Measurements from ENCODE around the gene ALPL.
"Not testable (repeated sequence)": the region's sequence is repeated elsewhere in the genome, so short reads cannot be mapped to it uniquely, and the experiment has no call there.

ALPL gene

GRCh38 chr1:21508580-21509350 is 458 bp upstream of the ALPL start:
- DNase-seq = peak; percentile 43

DNA sequence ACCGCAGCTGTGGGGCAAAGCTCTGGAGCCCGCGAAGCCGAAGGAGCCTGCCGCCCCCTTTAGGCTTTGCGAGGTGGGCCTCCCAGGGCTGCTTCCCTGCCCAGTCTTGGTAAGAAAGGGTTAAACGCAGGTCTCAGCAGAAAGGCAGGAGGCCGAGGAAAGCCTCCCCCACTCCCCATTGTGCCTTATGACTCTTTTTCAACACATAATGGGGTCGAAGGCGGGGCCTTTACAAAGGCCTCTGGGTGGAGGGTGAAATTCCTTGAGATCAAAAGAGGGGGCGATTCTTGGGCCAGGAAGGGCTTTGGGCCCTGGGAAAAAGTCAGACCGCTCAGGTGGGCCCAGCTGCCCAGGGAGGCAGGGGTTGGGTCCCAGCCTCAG is 880 bp downstream of the ALPL start:
- no peak for DNase-seq

- no peak for DNase-seq
Measured at GRCh38 chr1:21510885-21511578, 1.8 kb downstream of the ALPL start.

DNA sequence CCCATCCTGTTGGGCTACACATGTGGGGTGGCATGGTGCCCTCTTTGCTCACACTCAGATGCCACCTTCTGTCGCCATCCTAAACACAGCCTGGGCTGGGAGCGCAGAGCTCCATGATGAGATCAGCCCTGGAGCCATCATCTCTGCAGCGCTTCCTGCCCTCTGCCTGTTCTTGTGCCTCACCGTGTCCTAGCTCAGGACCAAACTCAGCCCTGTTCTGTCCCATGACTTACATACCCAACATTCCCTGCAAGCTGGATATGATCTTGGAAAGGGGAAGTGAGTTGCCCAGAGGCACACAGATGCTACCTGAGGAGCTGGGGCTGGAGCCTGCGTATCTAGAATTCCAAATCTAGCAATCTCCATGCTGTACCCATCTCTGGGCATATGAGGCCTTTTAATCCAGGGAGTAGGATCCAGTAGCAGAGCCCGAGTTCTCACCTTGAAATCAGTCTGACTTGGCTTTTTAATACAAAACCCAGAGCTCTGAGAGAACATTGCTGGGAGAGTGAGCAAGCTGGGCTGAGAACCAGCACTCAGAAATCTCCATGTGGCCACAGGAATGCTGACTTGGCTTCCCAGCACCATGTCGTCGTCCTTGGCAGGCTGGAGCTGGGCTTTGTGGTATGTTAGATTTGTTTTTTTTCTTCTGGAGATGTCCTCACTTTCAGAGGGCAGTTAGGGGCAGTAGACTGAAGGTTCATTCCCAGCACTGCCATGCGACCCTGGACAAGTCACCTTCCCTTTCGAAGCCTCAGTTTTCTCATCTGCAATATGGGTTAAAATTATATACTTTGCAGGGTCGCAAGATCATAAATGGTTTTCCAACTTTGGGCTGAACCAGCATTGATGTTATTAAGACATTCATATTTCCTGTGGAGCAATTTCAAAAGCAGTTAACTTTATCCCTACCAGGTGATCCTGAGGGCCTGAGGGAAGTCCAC is 2.6 kb downstream of the ALPL start:
- no peak for DNase-seq

DNA sequence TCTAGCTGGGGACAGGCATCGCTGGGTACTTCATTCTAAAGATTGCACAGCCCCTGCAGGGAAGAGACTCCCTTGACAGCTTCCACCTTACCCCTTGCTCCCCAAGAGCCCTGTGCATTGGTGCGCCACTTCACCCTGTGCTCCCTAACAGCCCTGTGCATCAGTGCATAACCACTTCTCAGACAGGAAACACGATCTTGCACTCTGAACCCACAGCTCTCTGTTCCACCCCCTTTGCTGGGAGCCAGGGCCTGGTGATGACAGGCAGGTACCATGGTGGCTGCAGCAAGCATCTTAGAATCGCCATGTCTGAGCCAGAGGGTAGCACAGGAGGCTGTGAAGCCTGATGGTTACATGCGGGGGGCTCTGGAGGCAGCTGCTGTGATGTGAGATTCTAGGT is 5.0 kb downstream of the ALPL start:
- DNase-seq = peak; percentile 27

DNA sequence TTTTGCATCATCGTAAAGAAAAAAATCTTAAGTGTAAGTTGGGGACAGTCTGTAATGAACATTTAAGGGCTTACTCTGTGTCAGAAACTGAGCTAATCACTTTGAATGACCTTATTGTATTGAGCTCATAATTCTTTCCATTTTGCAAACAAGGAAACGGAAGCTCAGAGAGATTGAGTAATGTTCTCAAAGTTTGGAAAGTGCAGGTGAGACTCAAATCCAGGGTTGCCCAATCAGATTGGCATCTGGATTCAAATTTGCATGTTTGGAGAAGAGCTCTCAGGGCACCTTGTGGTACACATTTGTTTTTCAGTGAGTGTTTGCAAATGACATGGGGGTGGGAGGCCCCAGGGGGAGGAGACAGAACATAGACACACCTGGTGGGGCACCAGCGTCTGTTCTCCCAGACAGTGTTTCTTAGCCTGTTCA is 8.0 kb downstream of the ALPL start:
- DNase-seq = no peak

DNA sequence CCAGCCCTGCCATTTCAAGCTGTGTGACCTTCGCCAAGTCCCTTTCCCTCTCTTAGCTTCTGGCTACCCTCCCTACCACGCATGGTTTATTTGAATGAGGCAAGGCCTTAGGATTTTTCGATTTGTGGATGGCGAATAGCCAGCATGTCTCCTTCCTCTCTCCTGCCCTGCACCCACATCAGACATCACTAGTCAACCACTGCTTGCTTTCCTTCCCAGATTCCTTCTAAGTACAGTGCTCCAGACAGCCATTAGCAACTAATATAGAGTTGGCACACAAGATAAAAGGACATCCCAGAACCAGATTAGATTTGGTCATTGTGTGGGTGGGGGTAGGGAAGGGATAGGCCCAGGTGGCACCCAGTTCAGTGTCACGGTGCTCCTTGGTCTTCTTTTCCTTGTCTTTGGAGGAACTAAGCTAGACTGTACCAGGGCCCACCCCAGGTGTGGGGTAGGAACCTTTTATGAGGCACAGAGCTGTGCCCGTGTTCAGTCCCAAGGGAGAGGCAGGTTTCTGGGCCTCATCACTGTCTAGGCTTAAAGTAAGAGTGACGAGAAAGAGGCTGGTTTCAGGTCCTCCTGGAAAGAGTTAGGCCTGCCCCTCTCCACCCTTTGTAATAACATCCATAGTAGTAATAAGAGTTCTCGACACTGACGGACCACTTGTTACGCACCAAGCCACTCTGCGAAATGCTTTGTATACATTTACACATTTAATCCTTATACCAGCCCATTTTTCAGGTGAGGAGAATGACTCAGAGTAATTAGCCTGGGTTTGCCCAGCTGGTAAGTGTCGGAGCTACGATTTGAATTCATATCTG is 8.6 kb downstream of the ALPL start:
- DNase-seq = no peak

DNA sequence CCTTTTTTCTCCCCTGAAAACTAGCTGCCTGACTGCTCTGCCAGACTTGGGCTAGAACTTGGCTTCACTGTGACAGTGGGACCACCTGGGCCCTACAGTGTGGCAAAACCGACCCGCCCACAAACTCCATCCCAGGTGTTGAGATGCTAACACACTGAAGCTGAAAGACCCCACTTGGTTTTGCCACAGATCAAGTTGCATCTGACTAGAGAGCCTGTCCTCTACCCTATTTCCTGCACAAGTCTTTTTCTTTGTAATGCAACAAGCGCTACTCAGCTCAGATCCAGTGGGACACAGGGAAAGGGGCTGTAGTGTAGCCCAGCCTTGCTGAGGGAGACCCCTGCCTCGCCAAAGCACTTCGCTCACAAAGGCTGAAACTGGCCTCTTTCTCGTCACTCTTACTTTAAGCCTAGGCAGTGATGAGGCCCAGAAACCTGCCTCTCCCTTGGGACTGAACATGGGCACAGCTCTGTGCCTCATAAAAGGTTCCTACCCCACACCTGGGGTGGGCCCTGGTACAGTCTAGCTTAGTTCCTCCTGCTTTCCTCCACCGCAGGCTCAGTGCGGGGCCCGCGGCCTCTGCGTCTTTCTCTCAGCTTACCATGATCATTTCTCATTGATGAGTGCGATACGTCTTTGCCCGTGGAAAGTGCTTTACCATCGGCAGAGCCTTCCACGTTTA is 9.7 kb downstream of the ALPL start:
- DNase-seq = no peak

DNA sequence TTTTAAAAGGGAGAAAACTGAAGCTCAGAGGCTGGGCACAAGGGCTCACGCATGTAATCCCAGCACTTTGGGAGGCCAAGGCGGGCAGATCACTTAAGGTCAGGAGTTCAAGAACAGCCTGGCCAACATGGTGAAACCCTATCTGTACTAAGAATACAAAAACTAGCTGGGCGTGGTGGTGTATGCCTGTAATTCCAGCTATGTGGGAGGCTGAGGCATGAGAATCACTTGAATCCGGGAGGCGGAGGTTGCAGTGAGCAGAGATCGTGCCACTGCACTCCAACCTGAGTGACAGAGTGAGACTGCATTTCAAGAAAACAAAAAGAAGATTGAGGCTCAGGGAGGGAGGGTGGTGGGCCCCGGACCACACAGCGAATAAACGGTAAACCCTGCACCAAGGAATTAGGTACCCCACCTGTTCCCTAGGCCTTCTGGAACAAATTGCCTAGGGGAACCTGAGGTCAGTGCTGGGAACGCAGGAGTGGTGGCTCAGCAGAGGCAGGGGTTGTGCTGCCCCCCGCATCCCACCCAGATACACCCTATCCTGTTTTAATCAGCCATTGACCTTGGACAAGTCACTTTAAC is 10.4 kb downstream of the ALPL start:
- DNase-seq = not testable (repeated sequence)

- no peak for DNase-seq
Measured at GRCh38 chr1:21520899-21521716, 11.9 kb downstream of the ALPL start.

DNA sequence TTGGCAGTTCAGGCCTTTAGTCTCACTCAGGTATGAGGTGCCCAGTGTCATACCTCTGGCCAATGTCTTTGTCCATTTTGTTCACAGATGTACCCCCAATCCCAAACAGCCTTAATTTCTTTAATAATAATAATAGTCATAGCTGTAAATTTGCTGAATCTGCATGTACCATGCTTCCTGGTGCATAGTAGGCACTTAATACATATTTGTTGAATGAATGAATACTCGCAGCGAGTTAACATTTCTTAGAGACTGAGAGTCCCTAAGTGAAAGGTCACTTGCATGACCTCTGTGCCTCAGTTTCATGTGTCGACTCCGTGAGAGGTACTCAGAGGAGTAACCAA is 12.5 kb downstream of the ALPL start:
- no peak for DNase-seq

DNA sequence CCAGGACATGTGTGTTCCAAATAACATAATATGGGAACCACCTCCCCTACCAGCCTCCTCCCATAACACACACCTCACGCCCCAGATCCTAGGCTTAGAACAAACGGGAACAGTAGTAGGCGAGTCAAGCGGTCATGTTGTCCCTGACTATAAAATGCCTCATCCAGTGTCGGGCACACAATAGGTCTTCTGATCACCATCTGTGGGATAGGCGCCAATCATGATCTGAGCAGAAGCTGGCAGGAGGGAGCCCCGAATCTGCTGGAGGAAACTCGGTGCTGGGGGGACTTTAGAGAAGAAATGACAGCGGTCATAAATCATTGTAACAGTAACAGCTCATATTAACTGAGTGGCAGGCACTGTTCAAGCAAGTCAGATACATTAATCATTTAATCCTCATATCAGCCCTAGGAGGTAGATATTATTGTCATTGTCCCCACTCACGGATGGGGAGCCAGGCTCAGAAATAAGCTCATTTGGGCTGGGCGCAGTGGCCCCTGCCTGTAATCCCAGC is 13.4 kb downstream of the ALPL start:
- no peak for DNase-seq

DNA sequence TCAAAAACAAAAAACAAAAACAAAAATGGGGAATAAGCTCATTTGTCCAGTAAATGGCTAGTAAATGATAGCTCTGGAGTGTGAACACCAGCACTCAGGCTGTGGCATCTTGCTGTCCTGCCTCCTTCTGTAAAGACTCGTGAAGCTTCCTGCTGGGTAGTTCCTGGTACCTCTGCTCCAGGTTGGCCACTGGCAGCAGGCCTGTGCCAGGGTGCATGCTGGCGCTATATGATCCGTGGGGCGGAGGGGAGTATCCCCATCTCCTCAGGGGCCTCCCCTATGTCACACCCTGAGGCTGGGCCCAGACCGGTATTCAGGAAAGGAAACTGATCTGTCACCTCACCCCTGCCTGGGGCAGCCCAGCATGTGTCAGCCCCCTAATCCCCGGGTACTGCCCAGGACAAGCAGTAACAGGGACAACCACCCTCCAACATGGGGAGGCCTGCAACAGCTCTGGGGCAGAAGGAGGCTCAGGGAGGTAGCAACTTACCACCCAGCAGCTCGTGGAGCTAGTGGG is 14.1 kb downstream of the ALPL start:
- DNase-seq = no peak

DNA sequence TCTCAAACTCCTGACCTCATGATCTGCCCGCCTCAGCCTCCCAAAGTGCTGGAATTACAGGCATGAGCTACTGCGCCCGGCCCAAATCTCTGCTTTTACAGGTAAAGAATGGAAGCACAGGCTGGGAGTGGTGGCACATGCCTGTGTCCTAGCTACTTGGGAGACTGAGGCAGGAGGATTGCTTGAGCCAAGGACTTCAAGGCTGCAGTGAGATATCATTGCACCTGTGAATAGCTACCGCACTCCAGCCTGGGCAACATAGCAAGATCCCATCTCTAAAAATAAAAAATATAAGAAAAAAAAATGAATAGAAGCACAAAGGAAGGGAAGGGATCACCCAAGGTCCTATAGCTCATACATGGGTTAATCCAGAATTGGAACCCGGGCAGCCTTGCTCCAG is 15.0 kb downstream of the ALPL start:
- no peak for DNase-seq

DNA sequence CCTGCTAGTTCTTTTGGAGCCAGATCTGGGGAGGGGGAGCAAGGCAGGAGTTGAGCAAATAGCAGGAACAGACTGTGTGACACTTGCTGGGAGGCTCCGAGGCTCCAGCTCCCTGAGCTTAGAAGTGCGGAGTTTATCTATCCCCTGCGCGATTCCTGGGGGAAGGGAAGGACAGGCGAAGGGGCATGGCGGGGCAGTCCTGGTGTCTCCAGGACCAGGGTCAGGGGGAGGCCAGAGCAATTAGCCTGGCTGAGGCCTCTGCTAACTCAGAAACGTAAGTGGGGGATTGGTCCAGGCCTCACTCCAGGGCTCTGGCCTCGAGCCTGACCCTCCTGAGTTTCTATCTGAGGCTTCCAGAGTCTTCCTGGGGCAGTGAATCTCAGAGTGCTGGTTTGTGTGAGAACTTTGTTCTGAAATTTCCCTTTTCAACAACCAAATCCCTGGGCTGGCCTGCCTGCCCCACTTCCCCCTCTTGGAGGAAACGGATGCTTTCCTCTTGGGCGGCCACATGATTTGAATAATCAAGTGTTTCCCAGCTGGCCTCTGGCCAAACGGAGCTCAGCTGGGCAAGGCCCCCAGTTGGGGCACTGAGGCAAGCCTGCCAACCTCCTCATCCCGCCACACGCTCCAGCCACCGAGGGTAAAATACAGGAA is 15.6 kb downstream of the ALPL start:
- no peak for DNase-seq

- no peak for DNase-seq
Measured at GRCh38 chr1:21525340-21525717, 16.1 kb downstream of the ALPL start.

DNA sequence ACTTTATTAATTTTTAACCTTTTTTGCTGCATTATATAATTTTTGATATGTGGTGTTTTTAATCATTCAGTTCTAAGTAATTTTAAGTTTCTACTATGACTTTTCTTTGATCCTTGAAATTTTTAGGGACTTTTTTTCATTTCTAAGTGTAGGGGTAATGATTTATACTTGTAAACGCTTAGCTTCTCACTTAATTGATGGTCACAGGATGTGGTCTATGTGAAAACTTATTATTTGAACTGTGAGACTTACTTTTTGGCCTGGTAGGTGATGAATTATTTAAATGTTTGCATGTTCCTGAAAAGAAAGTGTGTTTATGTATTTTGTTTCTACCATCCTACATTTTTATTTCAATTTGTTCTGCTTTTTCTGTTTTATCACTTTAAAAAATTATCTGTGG is 17.2 kb downstream of the ALPL start:
- DNase-seq = no peak

GRCh38 chr1:21530368-21531016 is 21.3 kb downstream of the ALPL start:
- no peak for DNase-seq

GRCh38 chr1:21531241-21531640 is 22.0 kb downstream of the ALPL start:
- no peak for DNase-seq
